Transverse colon (tissue), 4 donors: ENCODE measurements around the gene RNF145.

Experiments used
- CTCF ChIP-seq, 5 experiments: fragments of 200-600 bp in 3 of 5; fragments of 450-650 bp in 2 of 5; sonication (generic) in 3 of 5; IDR thresholded peaks; 1 replicate in 2 of 5; 2 replicates in 3 of 5; pipeline ENCODE4 v1.5.1; 2016 to 2017; ENCODE audit warnings: antibody characterized with exemption in 5 of 5, inconsistent platforms in 3 of 5, mild to moderate bottlenecking in 2 of 5, moderate library complexity in 1 of 5
- EP300 ChIP-seq: sonication (generic); formaldehyde crosslinking; IDR thresholded peaks from one replicate; pipeline ENCODE4 v1.6.1; 2017; ENCODE audit warnings: antibody characterized with exemption, low read depth
- POLR2A ChIP-seq: fragments of 450-650 bp; IDR thresholded peaks from one replicate; pipeline ENCODE4 v1.6.1; 2016; ENCODE audit warnings: antibody characterized with exemption, mild to moderate bottlenecking, moderate library complexity
- POLR2AphosphoS5 ChIP-seq, 3 donors: sonication (generic); formaldehyde crosslinking; IDR thresholded peaks; one replicate each; pipeline ENCODE4 v1.6.1; 2016; ENCODE audit warnings: antibody characterized with exemption in 3 of 3

GRCh38 chr5:159244890-159245289, 35.5 kb upstream of the RNF145 start:
- TF ChIP-seq CTCF (IDR thresholded peaks at IDR 0.05) (no peak), EP300 (no peak), POLR2A (no peak), POLR2AphosphoS5 (IDR thresholded peaks at IDR 0.05) (no peak)
